ENCODE measurements around the gene CCL28. TPM values are rescaled to one million over a fixed set of nuclear protein-coding genes. Genes with fewer than 3 reads are reported as not detected.

CCL28 gene
- total RNA-seq, 2 experiments from 2014 or later, result 17.1 to 18.0 TPM

- H3K36me3 Mint-ChIP-seq, result peaks cover 9% of the 10 kb centered on the region
- POLR2A ChIA-PET, result no interaction called here
- H3K4me1 Mint-ChIP-seq, result no peaks in the 10 kb centered on the region
- no peak overlapping the region for H3K4me3 Mint-ChIP-seq
- DNase-seq, result no peak
- H3K27me3 Mint-ChIP-seq, result peaks cover 8% of the 10 kb centered on the region
- H3K27ac Mint-ChIP-seq, result no peak overlapping the region
- peaks cover 27% of the 10 kb centered on the region for H3K9me3 Mint-ChIP-seq
- no peak for ATAC-seq (ENCODE audit: low read depth)
Observed at GRCh38 chr5:43363445-43364152, 48.6 kb downstream of the CCL28 start.

GRCh38 chr5:43362725-43363435, 49.3 kb downstream of the CCL28 start:
- Mint-ChIP-seq H3K9me3 (peaks cover 26% of the 10 kb centered on the region), H3K27me3 (peaks cover 8% of the 10 kb centered on the region), H3K4me3 (no peak overlapping the region), H3K36me3 (peaks cover 6% of the 10 kb centered on the region), H3K4me1 (no peaks in the 10 kb centered on the region), H3K27ac (no peak overlapping the region)
- POLR2A ChIA-PET, result no interaction called here
- DNase-seq (no peak), ATAC-seq (ENCODE audit: low read depth) (no peak)

DNA sequence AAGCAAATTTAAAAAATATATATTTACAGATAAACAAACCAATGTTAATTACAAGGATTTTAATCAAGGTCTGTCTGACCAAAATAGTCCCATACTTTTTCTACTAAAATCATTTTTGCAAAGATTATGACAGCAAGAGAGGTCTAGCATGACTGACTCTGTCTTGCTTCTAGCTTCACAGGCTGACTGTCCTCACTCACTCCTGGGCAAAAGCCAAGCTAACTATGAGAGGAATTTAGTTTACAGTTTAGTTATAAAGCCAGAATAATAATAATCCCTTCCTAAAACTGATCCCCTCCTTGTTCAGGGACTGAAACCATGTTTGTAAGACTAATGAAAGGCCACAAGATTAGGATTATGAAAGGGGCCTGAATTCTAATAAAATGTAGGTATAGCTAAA, 53.5 kb downstream of the CCL28 start:
- DNase-seq (no peak), ATAC-seq (ENCODE audit: low read depth) (no peak)
- no peak overlapping the region for H3K4me3 Mint-ChIP-seq
- H3K36me3 Mint-ChIP-seq, result no peaks in the 10 kb centered on the region
- POLR2A ChIA-PET, result no interaction called here
- H3K4me1 Mint-ChIP-seq, result no peaks in the 10 kb centered on the region
- no peak overlapping the region for H3K27ac Mint-ChIP-seq
- H3K27me3 Mint-ChIP-seq, result no peaks in the 10 kb centered on the region
- H3K9me3 Mint-ChIP-seq, result peaks cover 20% of the 10 kb centered on the region

GRCh38 chr5:43358301-43358700, 53.9 kb downstream of the CCL28 start:
- H3K27me3 Mint-ChIP-seq, result no peaks in the 10 kb centered on the region
- no peaks in the 10 kb centered on the region for H3K4me1 Mint-ChIP-seq
- H3K9me3 Mint-ChIP-seq, result peaks cover 20% of the 10 kb centered on the region
- no peak overlapping the region for H3K4me3 Mint-ChIP-seq
- DNase-seq, result no peak
- no peak overlapping the region for H3K27ac Mint-ChIP-seq
- POLR2A ChIA-PET, result no interaction called here
- H3K36me3 Mint-ChIP-seq, result no peaks in the 10 kb centered on the region
- no peak for ATAC-seq (ENCODE audit: low read depth)

GRCh38 chr5:43357878-43358281, 54.3 kb downstream of the CCL28 start:
- no peak overlapping the region for H3K27ac Mint-ChIP-seq
- H3K4me3 Mint-ChIP-seq, result no peak overlapping the region
- no peak for ATAC-seq (ENCODE audit: low read depth)
- no peaks in the 10 kb centered on the region for H3K27me3 Mint-ChIP-seq
- H3K9me3 Mint-ChIP-seq, result peaks cover 20% of the 10 kb centered on the region
- no peaks in the 10 kb centered on the region for H3K4me1 Mint-ChIP-seq
- POLR2A ChIA-PET, result no interaction called here
- no peaks in the 10 kb centered on the region for H3K36me3 Mint-ChIP-seq
- DNase-seq, result no peak

DNA sequence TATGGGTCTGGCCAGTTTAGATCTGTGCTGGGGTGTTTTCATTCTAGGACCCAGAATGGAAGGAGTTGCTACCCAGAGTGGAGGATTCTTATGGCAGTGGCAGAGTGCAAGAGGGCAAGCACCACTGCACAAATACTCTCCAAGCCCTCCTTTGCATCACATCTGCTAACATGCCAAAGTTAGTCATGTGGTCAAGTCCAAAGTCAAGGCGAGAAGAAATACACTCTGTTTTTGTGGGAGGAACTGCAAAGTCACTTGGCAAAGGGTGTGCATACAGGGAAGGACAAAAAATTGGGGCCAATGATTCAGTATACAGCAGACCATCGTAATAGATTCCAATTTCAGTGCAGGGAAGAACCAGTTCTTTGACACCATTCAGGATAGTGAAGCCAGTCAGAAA, 55.1 kb downstream of the CCL28 start:
- POLR2A ChIA-PET, result no interaction called here
- Mint-ChIP-seq H3K4me1 (no peaks in the 10 kb centered on the region), H3K36me3 (no peaks in the 10 kb centered on the region), H3K27ac (no peak overlapping the region), H3K9me3 (peaks cover 20% of the 10 kb centered on the region), H3K4me3 (no peak overlapping the region), H3K27me3 (peaks cover 4% of the 10 kb centered on the region)
- no peak for ATAC-seq (ENCODE audit: low read depth)
- DNase-seq, result no peak

DNA sequence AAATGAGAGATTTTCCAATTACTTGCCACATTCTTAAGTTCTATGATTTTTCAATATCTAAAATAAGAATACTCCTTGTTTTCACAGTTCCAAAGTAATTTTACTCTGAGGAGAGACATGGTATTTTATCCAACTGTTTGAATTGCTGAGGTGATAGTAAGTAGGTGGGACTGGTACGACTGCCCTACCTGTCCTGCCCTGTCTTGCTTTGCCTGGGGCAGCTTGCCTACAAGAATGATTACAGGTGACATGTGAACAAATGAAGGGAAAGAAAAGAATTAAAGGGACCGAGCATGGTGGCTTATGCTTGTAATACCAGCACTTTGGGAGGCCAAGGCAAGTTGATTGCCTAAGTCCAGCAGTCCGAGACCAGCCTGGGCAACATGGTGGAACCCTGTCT, 57.4 kb downstream of the CCL28 start:
- no peak overlapping the region for H3K27ac Mint-ChIP-seq
- POLR2A ChIA-PET, result no interaction called here
- H3K4me3 Mint-ChIP-seq, result no peak overlapping the region
- ATAC-seq (ENCODE audit: low read depth), result no peak
- H3K27me3 Mint-ChIP-seq, result peaks cover 4% of the 10 kb centered on the region
- H3K36me3 Mint-ChIP-seq, result no peaks in the 10 kb centered on the region
- peaks cover 5% of the 10 kb centered on the region for H3K9me3 Mint-ChIP-seq
- H3K4me1 Mint-ChIP-seq, result no peaks in the 10 kb centered on the region
- no peak for DNase-seq

GRCh38 chr5:43353668-43354067, 58.5 kb downstream of the CCL28 start:
- Mint-ChIP-seq H3K27ac (no peak overlapping the region), H3K4me3 (no peak overlapping the region), H3K9me3 (no peaks in the 10 kb centered on the region), H3K36me3 (no peaks in the 10 kb centered on the region), H3K4me1 (no peaks in the 10 kb centered on the region), H3K27me3 (peaks cover 4% of the 10 kb centered on the region)
- POLR2A ChIA-PET, result no interaction called here
- DNase-seq (no peak), ATAC-seq (ENCODE audit: low read depth) (no peak)

GRCh38 chr5:43352915-43353314, 59.3 kb downstream of the CCL28 start:
- POLR2A ChIA-PET, result no interaction called here
- ATAC-seq (ENCODE audit: low read depth), result no peak
- H3K4me1 Mint-ChIP-seq, result no peaks in the 10 kb centered on the region
- H3K9me3 Mint-ChIP-seq, result no peaks in the 10 kb centered on the region
- H3K27ac Mint-ChIP-seq, result no peak overlapping the region
- H3K27me3 Mint-ChIP-seq, result peaks cover 4% of the 10 kb centered on the region
- H3K4me3 Mint-ChIP-seq, result no peak overlapping the region
- DNase-seq, result no peak
- H3K36me3 Mint-ChIP-seq, result no peaks in the 10 kb centered on the region

DNA sequence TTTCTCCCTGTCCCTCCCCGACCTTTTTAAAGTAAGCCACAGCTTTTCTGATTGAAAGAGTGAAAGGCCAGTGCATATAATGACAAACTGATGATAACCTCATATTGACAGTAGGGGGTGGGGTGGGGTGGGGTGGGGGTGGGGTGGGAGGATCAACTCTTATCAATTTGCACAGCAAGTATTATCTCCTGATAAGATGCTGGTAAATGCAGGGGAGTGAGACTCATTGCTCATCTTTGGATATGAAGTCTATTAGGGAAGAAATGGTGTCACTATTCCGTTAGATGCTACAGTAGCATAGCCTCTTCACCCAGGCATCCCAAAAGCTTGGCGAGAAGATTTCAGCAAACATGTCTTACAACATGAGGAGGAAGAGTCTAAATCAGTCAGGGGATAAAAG, 60.1 kb downstream of the CCL28 start:
- no peaks in the 10 kb centered on the region for H3K36me3 Mint-ChIP-seq
- H3K4me3 Mint-ChIP-seq, result no peak overlapping the region
- ATAC-seq (ENCODE audit: low read depth) (no peak), DNase-seq (no peak)
- no peaks in the 10 kb centered on the region for H3K4me1 Mint-ChIP-seq
- POLR2A ChIA-PET, result no interaction called here
- H3K27ac Mint-ChIP-seq, result no peak overlapping the region
- peaks cover 4% of the 10 kb centered on the region for H3K27me3 Mint-ChIP-seq
- no peaks in the 10 kb centered on the region for H3K9me3 Mint-ChIP-seq

DNA sequence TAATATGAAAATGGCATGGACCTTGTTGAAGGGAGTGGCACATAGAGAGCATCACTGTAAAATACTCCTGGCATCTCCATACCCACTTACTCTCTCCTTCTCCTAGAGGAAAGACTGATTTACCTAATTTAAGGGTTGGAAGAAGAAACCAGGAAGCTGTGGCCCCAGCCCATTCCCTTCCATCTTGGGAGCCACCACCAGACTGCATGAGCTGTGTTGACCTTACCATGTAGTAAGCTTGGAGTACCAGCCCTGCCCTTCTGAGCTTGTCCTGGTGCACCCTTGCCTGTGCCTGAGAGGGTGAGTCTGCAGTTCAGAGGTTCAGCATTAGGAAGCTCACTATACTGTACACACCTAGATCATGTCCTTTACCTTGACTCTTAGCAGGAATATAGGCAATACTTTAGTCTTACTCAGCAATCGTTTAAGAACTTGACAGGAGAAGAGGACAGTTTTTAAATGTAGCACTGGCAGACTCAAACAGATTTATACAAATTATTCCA, 63.3 kb downstream of the CCL28 start:
- ATAC-seq (ENCODE audit: low read depth), result no peak

DNA sequence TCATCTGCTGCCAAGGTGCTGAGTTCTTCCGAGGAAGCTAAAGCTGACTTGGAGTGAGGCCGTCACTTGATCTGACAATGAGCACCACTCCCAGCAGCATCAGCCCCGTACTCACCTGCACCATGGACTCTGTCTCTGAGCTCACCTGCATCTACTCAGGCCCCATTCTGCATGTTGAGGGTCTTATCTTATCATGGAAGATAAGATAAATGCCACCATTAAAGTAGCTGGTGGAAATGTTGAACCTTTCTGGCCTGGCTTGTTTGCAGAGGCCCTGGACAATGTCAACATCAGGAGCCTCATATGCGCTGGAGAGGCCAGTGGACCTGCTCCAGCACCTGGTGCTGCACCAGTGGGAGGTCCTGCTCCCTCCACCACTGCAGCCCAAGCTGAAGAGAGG, 64.0 kb downstream of the CCL28 start:
- H3K4me3 Mint-ChIP-seq, result no peak overlapping the region
- H3K27me3 Mint-ChIP-seq, result peaks cover 13% of the 10 kb centered on the region
- no peaks in the 10 kb centered on the region for H3K9me3 Mint-ChIP-seq
- no peak for DNase-seq
- POLR2A ChIA-PET, result no interaction called here
- H3K36me3 Mint-ChIP-seq, result no peaks in the 10 kb centered on the region
- no peak overlapping the region for H3K27ac Mint-ChIP-seq
- no peaks in the 10 kb centered on the region for H3K4me1 Mint-ChIP-seq
- no peak for ATAC-seq (ENCODE audit: low read depth)

More for the DNA sequence above, 63.3 kb downstream of the CCL28 start:
- no peaks in the 10 kb centered on the region for H3K36me3 Mint-ChIP-seq
- H3K4me3 Mint-ChIP-seq, result no peak overlapping the region
- H3K4me1 Mint-ChIP-seq, result no peaks in the 10 kb centered on the region
- DNase-seq, result no peak
- no peak overlapping the region for H3K27ac Mint-ChIP-seq
- H3K9me3 Mint-ChIP-seq, result no peaks in the 10 kb centered on the region
- POLR2A ChIA-PET, result no interaction called here
- peaks cover 9% of the 10 kb centered on the region for H3K27me3 Mint-ChIP-seq

- ATAC-seq (ENCODE audit: low read depth) (no peak), DNase-seq (no peak)
- H3K9me3 Mint-ChIP-seq, result peaks cover 18% of the 10 kb centered on the region
- POLR2A ChIA-PET, result interaction anchor here (0.6 kb wide), 1 partner anchor 389 kb away, joined by 3 read pairs; no protein-coding TSS in a partner anchor
- no peak overlapping the region for H3K4me3 Mint-ChIP-seq
- peaks cover 4% of the 10 kb centered on the region for H3K4me1 Mint-ChIP-seq
- H3K36me3 Mint-ChIP-seq, result no peaks in the 10 kb centered on the region
- peaks cover 6% of the 10 kb centered on the region for H3K27me3 Mint-ChIP-seq
- no peak overlapping the region for H3K27ac Mint-ChIP-seq
Observed at GRCh38 chr5:43338862-43339261, 73.3 kb downstream of the CCL28 start.

DNA sequence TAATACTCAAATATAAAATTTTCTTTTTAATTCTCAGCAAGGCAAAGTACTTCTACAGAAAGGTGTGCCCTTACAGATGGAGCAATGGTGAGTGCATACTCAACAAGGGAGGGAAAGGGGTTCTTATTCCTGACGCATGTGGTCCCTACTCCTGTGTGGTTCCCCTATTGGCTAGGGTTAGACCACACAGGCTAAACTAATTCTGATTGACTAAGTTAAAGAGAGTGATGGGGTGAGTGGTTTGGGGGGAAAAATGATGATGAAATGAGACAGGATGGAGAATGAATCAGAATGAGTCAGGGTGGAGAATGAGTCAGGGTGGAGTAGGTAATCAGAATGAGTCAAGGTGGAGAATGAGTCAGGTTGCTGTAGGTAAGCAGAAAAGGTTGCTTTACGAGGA, 76.0 kb downstream of the CCL28 start:
- DNase-seq (no peak), ATAC-seq (ENCODE audit: low read depth) (no peak)
- no peak overlapping the region for H3K27ac Mint-ChIP-seq
- H3K36me3 Mint-ChIP-seq, result no peaks in the 10 kb centered on the region
- peaks cover 27% of the 10 kb centered on the region for H3K9me3 Mint-ChIP-seq
- POLR2A ChIA-PET, result no interaction called here
- no peak overlapping the region for H3K4me3 Mint-ChIP-seq
- H3K27me3 Mint-ChIP-seq, result peaks cover 8% of the 10 kb centered on the region
- H3K4me1 Mint-ChIP-seq, result peaks cover 4% of the 10 kb centered on the region

Measured in activated naive CD8-positive, alpha-beta T cell treated with anti-CD3 and anti-CD28 coated beads, Interleukin-2, amount 10 ng/mL, durations not matched to agents 7 days and 5 days (primary cell).